ENCODE measurements around the gene IFITM1. TPM values are rescaled to one million over a fixed set of nuclear protein-coding genes. Genes with fewer than 3 reads are reported as not detected.
"Not testable (repeated sequence)": the region's sequence is repeated elsewhere in the genome, so short reads cannot be mapped to it uniquely, and the experiment has no call there.

The IFITM1 gene
- total RNA-seq, 2 experiments from 2014 or later, result 296 to 304 TPM

DNA sequence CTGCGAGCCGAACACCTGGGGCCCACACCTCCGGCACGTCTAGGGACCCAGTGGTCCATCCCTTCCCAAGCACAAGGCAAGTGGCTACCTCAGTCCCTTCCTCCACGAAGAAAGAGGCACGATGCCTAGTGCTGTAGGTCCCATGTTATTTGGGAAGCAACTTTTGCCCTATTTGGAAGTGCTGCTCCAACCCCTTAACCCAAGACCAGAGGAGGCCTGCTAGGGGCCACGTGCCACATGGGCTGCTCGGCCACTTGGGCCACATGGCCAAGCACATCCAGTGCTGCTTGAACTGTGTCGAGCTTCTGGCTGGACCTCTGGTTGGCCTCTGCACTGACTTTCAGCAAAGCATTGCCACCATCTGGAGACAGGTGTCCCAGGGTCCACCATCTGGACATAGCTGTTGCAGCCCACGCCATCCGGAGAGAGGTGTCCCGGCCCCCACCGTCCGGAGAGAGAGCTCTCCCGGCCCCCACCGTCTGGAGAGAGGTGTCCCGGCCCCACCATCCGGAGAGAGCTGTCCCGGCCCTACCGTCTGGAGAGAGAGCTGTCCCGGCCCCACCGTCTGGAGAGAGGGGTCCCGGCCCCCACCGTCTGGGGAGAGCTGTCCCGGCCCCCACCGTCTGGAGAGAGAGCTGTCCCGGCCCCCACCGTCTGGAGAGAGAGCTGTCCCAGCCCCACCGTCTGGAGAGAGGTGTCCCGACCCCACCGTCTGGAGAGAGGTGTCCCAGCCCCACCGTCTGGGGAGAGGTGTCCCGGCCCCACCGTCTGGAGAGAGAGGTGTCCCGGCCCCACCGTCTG, 49.0 kb downstream of the IFITM1 start:
- POLR2A ChIA-PET, result interaction anchor here (0.5 to 2.2 kb wide), 4 partner anchors 46 to 310 kb away, joined by 3 to 6 read pairs (median 4); no protein-coding TSS in a partner anchor
- no peak for DNase-seq
- Mint-ChIP-seq H3K9me3 (no peaks in the 10 kb centered on the region), H3K4me1 (ENCODE audit: low read depth) (peaks cover 7% of the 10 kb centered on the region), H3K36me3 (ENCODE audit: low read depth) (no peaks in the 10 kb centered on the region), H3K27me3 (peaks cover 18% of the 10 kb centered on the region), H3K4me3 (no peak overlapping the region), H3K27ac (no peak overlapping the region)
- intact Hi-C loops (cut with micrococcal nuclease), result loop anchor here (2.0 kb wide), 1 partner anchor 58 kb away; no protein-coding TSS in a partner anchor
- CTCF ChIA-PET, result interaction anchor here (1.0 to 5.1 kb wide), 14 partner anchors 23 to 151 kb away, joined by 3 to 42 read pairs (median 5); partner anchors contain the start of genes IFITM2, IFITM5 and NLRP6
- TF ChIP-seq, protein P1, sequence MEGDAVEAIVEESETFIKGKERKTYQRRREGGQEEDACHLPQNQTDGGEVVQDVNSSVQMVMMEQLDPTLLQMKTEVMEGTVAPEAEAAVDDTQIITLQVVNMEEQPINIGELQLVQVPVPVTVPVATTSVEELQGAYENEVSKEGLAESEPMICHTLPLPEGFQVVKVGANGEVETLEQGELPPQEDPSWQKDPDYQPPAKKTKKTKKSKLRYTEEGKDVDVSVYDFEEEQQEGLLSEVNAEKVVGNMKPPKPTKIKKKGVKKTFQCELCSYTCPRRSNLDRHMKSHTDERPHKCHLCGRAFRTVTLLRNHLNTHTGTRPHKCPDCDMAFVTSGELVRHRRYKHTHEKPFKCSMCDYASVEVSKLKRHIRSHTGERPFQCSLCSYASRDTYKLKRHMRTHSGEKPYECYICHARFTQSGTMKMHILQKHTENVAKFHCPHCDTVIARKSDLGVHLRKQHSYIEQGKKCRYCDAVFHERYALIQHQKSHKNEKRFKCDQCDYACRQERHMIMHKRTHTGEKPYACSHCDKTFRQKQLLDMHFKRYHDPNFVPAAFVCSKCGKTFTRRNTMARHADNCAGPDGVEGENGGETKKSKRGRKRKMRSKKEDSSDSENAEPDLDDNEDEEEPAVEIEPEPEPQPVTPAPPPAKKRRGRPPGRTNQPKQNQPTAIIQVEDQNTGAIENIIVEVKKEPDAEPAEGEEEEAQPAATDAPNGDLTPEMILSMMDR (IDR thresholded peaks at IDR 0.05), result no peak
- no peak for ATAC-seq

DNA sequence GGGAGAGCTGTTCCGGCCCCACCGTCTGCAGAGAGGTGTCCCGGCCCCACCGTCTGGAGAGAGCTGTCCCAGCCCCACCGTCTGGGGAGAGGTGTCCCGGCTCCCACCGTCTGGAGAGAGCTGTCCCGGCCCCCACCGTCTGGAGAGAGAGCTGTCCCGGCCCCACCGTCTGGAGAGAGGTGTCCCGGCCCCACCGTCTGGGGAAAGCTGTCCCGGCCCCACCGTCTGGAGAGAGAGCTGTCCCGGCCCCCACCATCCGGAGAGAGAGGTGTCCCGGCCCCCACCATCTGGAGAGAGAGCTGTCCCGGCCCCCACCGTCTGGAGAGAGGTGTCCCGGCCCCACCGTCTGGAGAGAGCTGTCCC, 49.6 kb downstream of the IFITM1 start:
- POLR2A ChIA-PET, result interaction anchor here (0.5 to 2.2 kb wide), 3 partner anchors 46 to 126 kb away, joined by 3 to 6 read pairs (median 5); no protein-coding TSS in a partner anchor
- not testable (repeated sequence) for H3K4me1 Mint-ChIP-seq (ENCODE audit: low read depth); H3K4me3 Mint-ChIP-seq; H3K27ac Mint-ChIP-seq; H3K9me3 Mint-ChIP-seq; DNase-seq; ATAC-seq; H3K36me3 Mint-ChIP-seq (ENCODE audit: low read depth)
- peaks cover 24% of the 10 kb centered on the region for H3K27me3 Mint-ChIP-seq
- CTCF ChIA-PET, result interaction anchor here (1.0 to 5.1 kb wide), 14 partner anchors 23 to 151 kb away, joined by 3 to 42 read pairs (median 5); partner anchors contain the start of genes IFITM2, IFITM5 and NLRP6
- intact Hi-C loops (cut with micrococcal nuclease), result loop anchor here (2.0 kb wide), 1 partner anchor 59 kb away; no protein-coding TSS in a partner anchor

DNA sequence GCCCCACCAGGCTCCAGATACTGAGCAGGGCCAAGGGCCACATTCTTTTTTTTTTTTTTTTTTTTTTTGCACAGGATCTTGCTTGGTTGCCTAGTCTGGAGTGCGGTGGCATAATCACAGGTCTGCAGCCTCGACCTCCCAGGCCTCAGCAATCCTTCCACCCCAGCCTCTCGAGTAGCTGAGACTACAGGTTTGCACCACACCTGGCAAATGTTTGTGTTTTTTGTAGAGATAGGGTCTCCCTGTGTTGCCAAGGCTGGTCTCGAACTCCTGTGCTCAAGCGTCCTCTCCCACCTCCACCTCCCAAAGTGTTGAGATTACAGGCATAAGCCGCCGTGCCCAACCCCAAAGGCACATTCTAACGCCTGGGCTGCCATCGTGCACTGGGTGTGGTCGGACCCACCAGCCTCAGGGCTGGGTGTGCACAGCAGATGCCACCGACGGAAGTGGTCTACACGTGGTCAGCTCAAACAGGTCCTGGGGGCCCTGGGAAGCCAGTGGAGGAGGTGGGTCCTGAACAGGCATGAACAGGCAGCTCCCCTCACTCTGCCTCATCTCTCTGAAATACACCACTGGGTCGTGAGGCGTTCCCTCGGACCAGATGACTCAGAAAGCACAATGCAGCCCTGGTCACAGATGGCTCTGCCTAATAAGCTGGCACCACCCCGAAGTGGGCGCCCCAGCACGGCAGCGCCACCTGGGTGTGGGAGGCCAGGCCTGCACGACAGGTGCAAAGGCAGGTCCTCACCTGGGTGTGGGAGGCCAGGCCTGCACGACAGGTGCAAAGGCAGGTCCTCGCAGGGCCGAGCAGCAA, 50.3 kb downstream of the IFITM1 start:
- ChIA-PET POLR2A (interaction anchor here (1.9 to 2.2 kb wide), 2 partner anchors 47 to 113 kb away, joined by 5 to 6 read pairs; no protein-coding TSS in a partner anchor), CTCF (interaction anchor here (0.7 to 5.1 kb wide), 16 partner anchors 9 to 157 kb away, joined by 3 to 42 read pairs (median 4); partner anchors contain the start of genes BET1L, IFITM2, IFITM5 and NLRP6)
- TF ChIP-seq, protein P1 (IDR thresholded peaks at IDR 0.05), result peak; percentile 65
- H3K36me3 Mint-ChIP-seq (ENCODE audit: low read depth), result no peaks in the 10 kb centered on the region
- H3K9me3 Mint-ChIP-seq, result no peaks in the 10 kb centered on the region
- H3K27me3 Mint-ChIP-seq, result peaks cover 27% of the 10 kb centered on the region
- peak; percentile 72 for DNase-seq
- ATAC-seq, result peak; percentile 81
- H3K27ac Mint-ChIP-seq, result no peak overlapping the region
- no peak overlapping the region for H3K4me3 Mint-ChIP-seq
- intact Hi-C loops (cut with micrococcal nuclease), result loop anchor here (2.0 kb wide), 1 partner anchor 59 kb away; no protein-coding TSS in a partner anchor
- peaks cover 7% of the 10 kb centered on the region for H3K4me1 Mint-ChIP-seq (ENCODE audit: low read depth)

Other genes with a start within 250 kb of the IFITM1 start
- not detected for gene SCGB1C1, start 121.0 kb upstream of the IFITM1 start, total RNA-seq
- gene BET1L, start 106.6 kb upstream of the IFITM1 start, total RNA-seq, result 10 to 100 TPM; 58.4 to 68.9 TPM
- gene RIC8A, start 106.3 kb upstream of the IFITM1 start, total RNA-seq, result 100 to 1,000 TPM in 1 of 2 experiments, 10 to 100 TPM in 1; 96.5 to 108 TPM
- 10 to 100 TPM; 27.7 to 32.1 TPM for gene SIRT3, start 77.7 kb upstream of the IFITM1 start, total RNA-seq
- 100 to 1,000 TPM; 220 to 228 TPM for gene PSMD13, start 77.1 kb upstream of the IFITM1 start, total RNA-seq
- 1 to 10 TPM; 3.3 to 3.4 TPM for gene NLRP6, start 35.6 kb upstream of the IFITM1 start, total RNA-seq
- gene PGGHG, start 24.9 kb upstream of the IFITM1 start, total RNA-seq, result 100 to 1,000 TPM; 298 to 308 TPM
- gene IFITM5, start 14.5 kb upstream of the IFITM1 start, total RNA-seq, result not detected
- gene IFITM2, start 6.2 kb upstream of the IFITM1 start, total RNA-seq, result 100 to 1,000 TPM; 540 to 549 TPM
- 10 to 100 TPM; 52.8 to 58.0 TPM for gene IFITM3, start 6.8 kb downstream of the IFITM1 start, total RNA-seq
- 1 to 10 TPM; 1.5 to 3.4 TPM for gene B4GALNT4, start 55.5 kb downstream of the IFITM1 start, total RNA-seq
- gene PKP3, start 80.2 kb downstream of the IFITM1 start, total RNA-seq, result under 1 TPM in 1 of 2 experiments, not detected in 1; 0.18 TPM
- 10 to 100 TPM; 33.9 to 35.0 TPM for gene SIGIRR, start 101.0 kb downstream of the IFITM1 start, total RNA-seq
- 10 to 100 TPM; 28.2 to 29.0 TPM for gene ANO9, start 128.0 kb downstream of the IFITM1 start, total RNA-seq
- gene PTDSS2, start 136.2 kb downstream of the IFITM1 start, total RNA-seq, result 10 to 100 TPM; 17.4 to 18.0 TPM
- 100 to 1,000 TPM; 105 to 110 TPM for gene RNH1, start 193.2 kb downstream of the IFITM1 start, total RNA-seq
- 10 to 100 TPM; 30.4 to 34.6 TPM for gene HRAS, start 221.5 kb downstream of the IFITM1 start, total RNA-seq
- under 1 TPM; 0.67 to 0.99 TPM for gene LRRC56, start 223.5 kb downstream of the IFITM1 start, total RNA-seq
- 1 to 10 TPM in 1 of 2 experiments, under 1 TPM in 1; 0.88 to 1.3 TPM for gene LMNTD2, start 246.7 kb downstream of the IFITM1 start, total RNA-seq
- gene RASSF7, start 246.9 kb downstream of the IFITM1 start, total RNA-seq, result 10 to 100 TPM; 16.8 to 17.3 TPM